K562 treated with DMSO at 1 percent for 4 hours (cell line): ENCODE measurements around the gene MOB3B. TPM values are rescaled to one million over a fixed set of nuclear protein-coding genes. Genes with fewer than 3 reads are reported as not detected.

Source experiments
- total RNA-seq: library from RNA; unstranded; fragments of 300-600 nt; gene quantifications from 2 replicates; pipeline ENCODE4 v1.2.3, GENCODE V29; 2022; ENCODE audit not compliant: insufficient read depth

MOB3B gene
- 2.9 and 3.2 TPM in 2 replicates for total RNA-seq

GRCh38 chr9:27529316-27530278 lies at the start of gene MOB3B:
Gene MOB3B (minus strand): TSS chr9:27529814. CDS start chr9:27455550, 74,264 bp downstream.

GRCh38 chr9:27572918-27573633 lies 43.5 kb upstream of the MOB3B start, which contains the start of gene C9orf72:
Gene C9orf72 (minus strand): TSS chr9:27573481. CDS start chr9:27567120, 6,361 bp downstream.

GRCh38 chr9:27524236-27524635 lies 5.4 kb downstream of the MOB3B start, which contains the start of gene IFNK:
Gene IFNK (plus strand): TSS chr9:27524290. CDS start chr9:27524337, 47 bp downstream.

GRCh38 chr9:27297050-27297449 lies 232.6 kb downstream of the MOB3B start, which contains the start of gene EQTN:
Gene EQTN (minus strand): TSS chr9:27297150. CDS start chr9:27297055, 95 bp downstream.

Other genes with a start within 250 kb of the MOB3B start
- gene EQTN, start 232.7 kb downstream of the MOB3B start, total RNA-seq: not detected in 2 replicates
- gene IFNK, start 5.5 kb downstream of the MOB3B start, total RNA-seq: not detected in 2 replicates
- 1.8 and 2.0 TPM in 2 replicates for gene C9orf72, start 43.7 kb upstream of the MOB3B start, total RNA-seq